GM19455 (cell line): Measurements from ENCODE around the gene LAS1L.
"Not testable (repeated sequence)": the region's sequence is repeated elsewhere in the genome, so short reads cannot be mapped to it uniquely, and the experiment has no call there.

Source experiments
- ATAC-seq: cut with Tn5 transposase; IDR thresholded peaks from one replicate; pipeline ENCODE4 v1.9.1; 2021; ENCODE audit not compliant: unreplicated experiment

Gene LAS1L

DNA sequence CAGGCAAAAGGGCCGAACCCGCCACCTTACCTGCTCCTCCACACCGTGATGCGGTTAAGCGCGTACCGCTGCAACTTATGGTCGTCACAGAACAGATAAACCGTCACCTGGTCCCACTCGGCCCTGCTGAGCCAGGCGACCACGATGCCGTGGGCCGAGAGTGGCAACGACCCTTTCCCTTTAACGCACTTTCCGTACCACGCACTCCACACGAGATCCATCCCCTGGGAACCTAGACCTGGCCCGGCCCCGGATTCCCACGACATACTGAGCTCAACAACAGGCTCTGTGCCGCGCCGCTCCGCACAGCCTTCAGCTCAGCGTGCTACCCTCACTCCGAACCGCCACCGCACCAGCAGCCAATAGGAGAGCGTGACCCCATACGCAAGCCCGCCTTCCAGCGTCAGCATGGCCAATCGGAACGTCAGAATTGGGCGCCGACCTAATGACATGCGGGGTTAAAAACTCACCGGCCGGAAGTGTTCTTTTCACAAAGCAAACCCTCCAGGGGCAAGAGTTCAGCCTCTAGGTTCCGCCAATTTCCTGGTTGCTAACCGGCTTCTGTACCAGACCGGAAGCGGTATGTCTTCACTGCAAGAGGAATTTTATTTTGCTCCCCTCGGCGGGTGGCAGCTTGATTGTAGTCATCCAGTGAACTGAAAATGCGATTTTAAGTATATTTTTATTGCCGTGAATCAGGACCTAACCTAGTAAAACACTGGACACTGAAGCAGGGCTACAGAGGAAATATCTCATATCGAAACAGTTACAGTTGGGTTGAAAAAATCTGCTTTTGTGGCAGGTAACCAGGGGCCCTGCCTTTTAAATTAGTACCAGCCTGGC lies at the start of gene LAS1L:
Gene LAS1L, minus strand, starts transcription at position 338 of the 843 bp plus-strand sequence. Its CDS starts 72 bp downstream, at position 266.
- peak; percentile 100 for ATAC-seq

DNA sequence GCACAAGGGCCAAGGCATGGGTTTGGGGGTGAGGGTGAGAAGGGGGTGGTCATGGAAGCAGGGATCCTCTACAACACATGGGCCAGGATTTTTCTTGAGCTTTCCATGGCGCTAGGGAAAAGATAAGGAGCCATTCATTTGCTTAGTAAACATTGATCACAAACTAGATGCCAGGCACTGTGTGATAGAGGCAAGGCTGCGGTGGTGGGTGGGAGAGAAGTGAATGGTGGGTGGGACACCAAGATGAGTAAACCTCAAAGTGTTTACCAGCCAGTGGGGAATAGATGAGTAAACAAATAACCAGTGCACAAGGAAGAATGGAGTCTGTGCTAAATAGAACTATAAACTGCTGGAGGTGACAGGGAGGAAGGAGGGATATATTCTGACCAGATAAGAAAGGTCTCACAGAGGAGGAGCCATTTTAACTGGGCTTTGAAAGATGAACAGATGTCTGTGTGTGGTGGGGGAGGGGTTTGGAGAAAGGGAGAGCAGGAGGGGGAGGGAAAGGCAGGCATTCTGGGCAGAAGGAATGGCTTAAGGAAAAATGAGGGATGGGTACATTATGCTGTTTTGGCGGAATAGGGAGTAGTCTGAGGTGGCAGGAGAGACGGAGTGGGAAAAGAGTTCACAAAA lies 48.0 kb upstream of the LAS1L start:
- no peak for ATAC-seq

DNA sequence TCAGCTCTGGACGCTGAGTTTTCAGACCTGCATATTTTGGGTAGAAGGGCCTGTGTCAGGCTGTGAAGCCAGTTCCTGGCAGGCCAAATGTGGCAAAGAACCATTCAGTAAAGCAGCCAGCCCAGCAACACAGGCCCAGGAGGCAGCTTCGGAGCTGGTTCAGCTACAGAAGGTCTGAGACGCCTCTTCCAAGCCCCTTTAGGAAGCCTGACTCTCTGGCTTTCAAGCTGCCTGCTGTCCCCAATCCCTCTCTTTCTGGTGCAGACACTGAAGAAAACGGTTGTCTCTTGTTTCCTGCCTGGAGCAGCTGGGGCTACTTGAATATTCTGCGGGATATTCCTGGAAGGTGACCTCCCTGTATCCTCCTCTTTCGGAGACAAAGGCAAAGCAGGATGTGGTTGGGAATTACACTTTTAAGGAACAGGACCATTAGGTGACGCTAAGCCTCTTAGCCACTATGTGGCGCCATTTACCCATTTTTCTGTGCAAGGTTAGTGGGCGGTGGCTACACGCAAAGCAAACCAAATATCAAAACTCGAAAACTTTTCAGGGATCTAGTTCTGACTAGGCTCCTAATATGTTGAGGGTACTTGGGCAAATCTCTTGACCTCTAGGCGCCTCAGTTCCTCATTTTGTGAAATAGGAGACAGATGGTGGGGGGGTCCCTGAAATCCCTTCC lies 47.2 kb upstream of the LAS1L start:
- peak; percentile 81 for ATAC-seq

DNA sequence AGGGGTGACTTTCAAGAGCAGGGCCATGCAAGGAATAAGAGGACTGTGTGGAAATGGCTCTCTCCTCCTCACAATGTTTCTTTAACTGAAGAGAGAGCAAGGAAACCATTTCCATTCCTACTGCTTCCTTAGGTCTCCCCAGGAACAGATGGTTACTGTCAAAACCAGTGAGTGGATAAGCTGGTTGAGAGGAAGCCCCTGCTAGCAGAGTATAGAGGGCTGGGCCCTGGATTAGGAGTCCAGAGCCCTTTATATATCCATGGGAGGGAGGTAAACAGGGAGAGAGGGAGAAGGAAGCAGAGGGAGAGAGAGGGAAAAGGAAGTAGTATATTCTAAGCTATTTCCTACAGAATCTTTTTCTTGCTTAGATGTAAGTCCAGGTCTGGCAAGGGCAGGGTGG lies 43.8 kb upstream of the LAS1L start:
- no peak for ATAC-seq

DNA sequence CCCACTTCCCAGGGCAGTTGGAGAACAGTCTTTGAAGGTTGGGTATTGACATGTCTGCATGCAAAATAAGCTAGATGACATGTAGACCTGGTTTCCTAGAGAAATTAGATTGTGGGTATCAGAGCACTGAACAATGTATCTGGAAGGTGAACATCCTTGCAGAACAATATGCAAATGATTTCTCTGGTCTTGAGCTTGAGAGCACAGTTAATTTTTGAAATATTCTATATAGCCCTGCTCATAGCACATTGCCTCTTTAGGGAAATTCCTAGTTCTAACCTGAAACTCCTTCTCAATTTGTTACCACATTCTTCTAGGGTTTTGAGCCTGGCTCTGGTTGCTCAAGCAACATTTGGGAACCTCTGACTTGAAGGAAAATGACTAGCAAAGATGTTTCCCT lies 41.6 kb upstream of the LAS1L start:
- ATAC-seq = no peak

DNA sequence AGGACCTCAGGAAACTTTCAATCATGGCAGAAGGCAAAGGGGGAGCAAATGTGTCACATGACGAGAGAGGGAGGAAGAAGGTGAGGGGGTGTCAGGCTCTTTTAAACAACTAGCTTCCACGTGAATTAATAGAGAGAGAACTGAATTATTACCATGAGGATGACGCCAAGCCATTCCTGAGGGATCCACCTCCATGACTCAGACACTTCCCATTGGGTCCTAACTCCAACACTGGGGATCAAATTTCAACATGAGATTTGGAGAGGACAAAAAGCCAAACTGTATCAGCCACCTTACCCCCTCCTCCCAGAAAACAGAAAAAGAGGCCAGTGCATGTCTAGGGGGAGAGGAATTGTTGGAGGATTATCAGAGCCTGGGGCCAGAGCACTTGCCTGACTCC lies 40.4 kb upstream of the LAS1L start:
- ATAC-seq = no peak

DNA sequence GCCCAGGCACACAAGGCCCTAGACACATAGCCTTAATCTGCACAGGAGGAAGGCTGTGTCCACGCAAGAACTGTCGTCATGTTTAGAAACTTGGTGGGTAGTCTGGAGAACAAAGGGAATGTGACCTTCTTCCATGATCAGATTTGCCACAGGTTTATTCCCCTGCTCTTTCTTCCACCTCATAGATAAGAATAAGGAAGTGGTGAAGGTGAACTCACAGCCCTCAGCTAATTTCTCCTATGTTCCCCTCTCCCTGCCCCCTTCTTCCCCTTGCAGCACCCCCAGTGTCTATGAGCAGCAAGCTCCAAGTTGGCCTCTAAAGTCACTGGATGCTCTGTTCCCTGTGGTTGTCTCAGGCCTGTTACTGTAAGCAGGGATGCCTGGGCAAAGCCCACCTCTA lies 39.8 kb upstream of the LAS1L start:
- no peak for ATAC-seq

DNA sequence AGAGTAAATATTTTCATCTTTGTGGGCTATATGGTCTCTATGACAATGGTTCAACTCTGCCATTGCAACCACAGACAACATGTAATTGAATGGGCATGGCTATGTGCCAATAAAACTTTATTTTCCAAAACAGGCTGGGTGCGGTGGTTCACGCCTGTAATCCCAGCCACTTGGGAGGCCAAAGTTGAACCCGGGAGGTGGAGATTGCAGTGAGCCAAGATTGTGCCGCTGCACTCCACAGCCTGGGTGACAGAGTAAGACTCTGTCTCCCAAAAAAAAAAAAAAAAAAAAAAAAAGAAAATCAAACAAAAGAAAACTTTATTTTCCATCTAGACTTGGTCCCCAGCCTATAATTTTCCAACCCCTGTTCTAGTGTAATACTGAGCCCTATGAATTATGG lies 38.4 kb upstream of the LAS1L start:
- ATAC-seq = no peak

DNA sequence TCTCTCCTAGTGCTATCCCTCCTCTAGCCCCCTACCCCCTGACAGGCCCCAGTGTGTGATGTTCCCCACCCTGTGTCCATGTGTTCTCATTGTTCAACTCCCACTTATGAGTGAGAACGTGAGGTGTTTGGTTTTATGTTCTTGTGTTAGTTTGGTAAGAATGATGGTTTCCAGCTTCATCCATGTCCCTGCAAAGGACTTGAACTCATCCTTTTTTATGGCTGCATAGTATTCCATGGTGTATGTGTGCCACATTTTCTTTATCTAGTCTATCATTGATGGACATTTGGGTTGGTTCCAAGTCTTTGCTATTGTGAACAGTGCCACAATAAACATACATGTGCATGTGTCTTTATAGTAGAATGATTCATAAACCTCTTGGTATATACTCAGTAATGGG lies 28.3 kb upstream of the LAS1L start:
- ATAC-seq = not testable (repeated sequence)

- ATAC-seq = no peak
These were observed 17.1 kb upstream of the LAS1L start for GRCh38 chrX:65551489-65552339.

DNA sequence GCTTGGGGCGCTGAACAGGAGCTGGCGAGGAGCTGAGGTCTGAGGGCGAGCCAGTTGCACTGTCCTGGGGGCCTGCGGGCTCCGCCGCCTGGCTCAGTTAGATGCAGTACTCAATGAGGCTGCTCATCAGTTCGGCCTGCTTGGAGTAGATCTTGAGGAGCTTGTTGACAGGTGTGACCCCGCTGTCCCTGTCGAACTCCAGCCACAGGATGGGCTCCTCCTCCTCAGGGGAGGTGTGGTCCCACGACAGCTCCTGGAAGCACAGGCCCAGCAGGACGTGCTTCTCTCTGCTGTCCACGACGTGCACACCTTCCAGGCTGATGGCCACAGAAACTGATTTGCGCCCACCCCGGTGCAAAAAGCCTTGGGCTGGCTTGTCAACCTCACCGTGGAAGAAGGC lies 16.5 kb upstream of the LAS1L start:
- no peak for ATAC-seq

DNA sequence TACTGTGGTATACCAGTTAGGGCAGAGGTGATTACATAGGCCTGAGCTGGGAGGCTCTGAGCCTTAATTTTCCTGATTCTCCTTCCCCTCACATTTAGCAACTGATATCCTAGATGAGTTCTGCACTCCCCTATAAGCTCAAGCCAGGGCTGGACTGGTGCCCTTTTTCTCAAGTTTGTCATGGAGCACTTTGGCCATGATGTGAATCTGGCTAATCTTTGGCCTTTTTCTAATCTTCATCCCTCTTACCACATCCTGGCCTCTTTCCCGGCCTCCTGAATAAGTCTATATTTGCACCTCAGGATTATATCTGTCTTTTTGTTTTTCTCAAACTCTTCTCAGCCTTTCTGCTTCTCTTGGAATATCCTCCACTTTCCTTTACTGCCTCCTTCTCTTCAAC lies 10.9 kb upstream of the LAS1L start:
- no peak for ATAC-seq

DNA sequence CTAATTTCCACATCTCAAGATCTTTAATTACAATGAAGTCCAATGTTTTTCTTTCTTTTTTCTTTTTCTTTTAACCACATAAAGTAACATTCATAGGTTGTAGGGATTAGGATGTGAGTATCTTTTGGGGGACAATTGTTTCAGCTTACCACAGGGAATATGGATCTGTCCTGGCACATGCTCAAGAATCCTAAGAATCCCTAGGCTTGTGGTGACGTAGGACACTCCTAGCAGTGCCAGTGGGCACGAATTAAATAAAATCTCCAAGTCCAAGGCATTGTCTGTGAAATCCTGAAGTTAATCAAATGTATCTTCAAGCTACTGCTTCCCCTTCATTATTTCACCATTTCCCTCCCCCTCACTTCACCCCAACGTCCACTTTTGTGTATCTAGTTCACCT lies 2.6 kb upstream of the LAS1L start:
- no peak for ATAC-seq

- no peak for ATAC-seq
These were observed 1.7 kb upstream of the LAS1L start for GRCh38 chrX:65536291-65536690.

DNA sequence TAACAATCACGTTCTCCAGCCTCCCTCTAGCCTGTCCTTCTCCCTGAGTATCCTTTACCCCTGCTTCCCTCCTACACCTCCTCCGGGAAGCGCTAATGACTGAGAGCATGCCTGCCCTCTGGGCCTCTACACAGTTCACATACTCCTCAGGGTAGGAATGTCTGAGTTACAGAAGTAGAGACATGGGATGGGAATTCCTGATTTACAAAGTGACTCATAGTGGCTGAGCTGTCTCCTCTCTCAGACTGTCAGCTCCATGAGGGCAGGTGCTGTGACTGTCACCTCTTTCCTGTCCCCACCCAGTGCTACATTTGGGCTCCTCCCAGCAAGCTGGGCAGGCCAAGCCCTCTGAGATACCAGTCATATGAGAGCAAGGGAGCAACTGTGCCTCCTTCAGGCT lies 2.6 kb downstream of the LAS1L start:
- ATAC-seq = no peak

DNA sequence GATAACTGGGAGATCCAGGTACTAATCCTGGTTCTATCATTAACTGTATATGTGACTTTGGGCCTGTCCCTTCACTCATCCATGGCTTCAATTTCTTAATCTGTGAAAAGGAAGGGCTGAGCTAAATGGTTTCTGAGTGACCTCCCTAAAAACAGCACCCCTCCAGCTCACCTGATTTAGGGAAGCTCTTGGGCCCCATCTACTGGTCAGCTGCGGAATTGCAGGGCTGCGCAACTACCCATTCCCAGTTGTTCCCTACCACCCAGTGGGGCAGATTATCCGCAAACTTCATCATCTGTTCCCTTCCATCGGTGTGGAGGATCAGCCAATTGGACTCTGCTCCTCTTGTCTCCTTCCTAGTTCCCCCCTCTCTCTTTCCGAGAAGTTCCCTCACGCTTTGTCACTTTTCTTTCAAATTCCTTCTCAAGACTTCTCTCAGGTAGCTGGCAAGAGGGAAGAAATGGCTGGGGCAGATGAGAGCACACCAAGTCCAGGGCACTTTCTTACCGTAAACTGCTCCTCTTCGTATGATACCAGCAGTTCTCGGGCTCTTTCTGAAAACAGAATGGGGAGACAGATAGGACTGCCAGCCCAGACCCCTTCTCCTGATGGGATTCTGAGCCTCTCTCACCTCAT lies 5.8 kb downstream of the LAS1L start:
- ATAC-seq = no peak

DNA sequence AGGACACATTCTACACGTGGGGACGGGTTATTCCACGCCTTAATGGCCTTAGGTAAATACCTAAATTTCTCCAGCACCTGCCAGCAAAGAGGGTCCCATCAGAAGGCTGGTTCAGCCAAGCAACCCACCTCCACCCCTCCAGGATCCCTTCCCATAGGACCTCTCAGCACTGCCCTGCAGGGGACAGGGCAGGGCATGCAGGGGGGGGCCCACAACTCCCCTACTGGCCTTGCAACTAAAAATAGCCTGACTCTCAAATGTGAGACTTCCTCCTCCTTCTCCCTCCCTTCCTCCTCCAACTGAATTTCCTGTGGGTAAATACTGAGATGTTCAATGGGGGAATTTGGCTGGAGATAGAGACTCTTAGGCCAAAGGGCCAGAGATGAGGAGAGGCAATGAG lies 6.3 kb downstream of the LAS1L start:
- no peak for ATAC-seq

- ATAC-seq = no peak
These were observed 10.4 kb downstream of the LAS1L start for GRCh38 chrX:65524139-65524538.

GRCh38 chrX:65522739-65523372 lies 11.7 kb downstream of the LAS1L start:
- ATAC-seq = no peak

- ATAC-seq = not testable (repeated sequence)
These were observed 15.1 kb downstream of the LAS1L start for GRCh38 chrX:65519530-65519929.
